Kidney tubule cell (primary cell): ENCODE results near the gene RFK.

ENCODE experiments used
- DNase-seq: peaks from one replicate; pipeline ENCODE4 v3.0.0-alpha.2; 2018; ENCODE audit warnings: low spot score

RFK gene

GRCh38 chr9:76412638-76413037 is 18.4 kb upstream of the RFK start:
- peak; percentile 32 for DNase-seq

- no peak for DNase-seq
These were observed 11.6 kb upstream of the RFK start for GRCh38 chr9:76405868-76406267.

GRCh38 chr9:76405340-76405739 is 11.1 kb upstream of the RFK start:
- no peak for DNase-seq

- no peak for DNase-seq
These were observed 10.2 kb upstream of the RFK start for GRCh38 chr9:76404401-76404800.

- peak; percentile 84 for DNase-seq
These were observed 9.1 kb upstream of the RFK start for GRCh38 chr9:76403352-76403751.

GRCh38 chr9:76401580-76402354 is 7.5 kb upstream of the RFK start:
- no peak for DNase-seq

- DNase-seq: no peak
These were observed 7.0 kb upstream of the RFK start for GRCh38 chr9:76401176-76401575.

GRCh38 chr9:76400534-76401096 is 6.4 kb upstream of the RFK start:
- DNase-seq: peak; percentile 58

- DNase-seq: no peak
These were observed 5.6 kb upstream of the RFK start for GRCh38 chr9:76399856-76400255.

GRCh38 chr9:76396597-76396996 is 2.4 kb upstream of the RFK start:
- no peak for DNase-seq

GRCh38 chr9:76396144-76396543 is 1.9 kb upstream of the RFK start:
- DNase-seq: no peak

- no peak for DNase-seq
These were observed 1.2 kb upstream of the RFK start for GRCh38 chr9:76395381-76395780.

GRCh38 chr9:76394960-76395252 is 680 bp upstream of the RFK start:
- DNase-seq: peak; percentile 65

GRCh38 chr9:76390656-76391055 is 3.6 kb downstream of the RFK start:
- no peak for DNase-seq

GRCh38 chr9:76379494-76379893 is 14.7 kb downstream of the RFK start:
- peak; percentile 93 for DNase-seq

- DNase-seq: peak; percentile 41
These were observed 15.7 kb downstream of the RFK start for GRCh38 chr9:76378367-76379073.

- no peak for DNase-seq
These were observed 16.4 kb downstream of the RFK start for GRCh38 chr9:76377791-76378190.

GRCh38 chr9:76374783-76375559 is 19.3 kb downstream of the RFK start:
- DNase-seq: peak; percentile 93

- DNase-seq: no peak
These were observed 20.3 kb downstream of the RFK start for GRCh38 chr9:76373784-76374474.

GRCh38 chr9:76373173-76373783 is 20.9 kb downstream of the RFK start:
- peak; percentile 68 for DNase-seq

GRCh38 chr9:76372336-76372735 is 21.9 kb downstream of the RFK start:
- no peak for DNase-seq

- peak; percentile 61 for DNase-seq
These were observed 22.3 kb downstream of the RFK start for GRCh38 chr9:76371901-76372300.
